ENCODE results near the gene MTSS2. TPM values are rescaled to one million over a fixed set of nuclear protein-coding genes. Genes with fewer than 3 reads are reported as not detected.

The MTSS2 gene
- total and polyA plus RNA-seq, 4 experiments from 2014 or later, result 1.8 to 1.9 TPM; not detected in 2

GRCh38 chr16:70701596-70701995 lies 15.7 kb upstream of the MTSS2 start:
- POLR2A ChIA-PET (ENCODE audit: partially characterized antibody), result no interaction called here
- no peak for DNase-seq
- H3K4me3 Mint-ChIP-seq, result no peak overlapping the region
- no peaks in the 10 kb centered on the region for H3K27me3 Mint-ChIP-seq
- Histone ChIP-seq H3K4me1 (ENCODE audit: insufficient read depth, low read length) (no peaks in the 10 kb centered on the region), H3K27me3 (ENCODE audit: insufficient read depth, low read length) (no peaks in the 10 kb centered on the region), H3K36me3 (ENCODE audit: insufficient read depth, low read length) (no peaks in the 10 kb centered on the region), H3K4me3 (ENCODE audit: low read length in 2 of 2) (no peak overlapping the region), H3K27ac (ENCODE audit: low read depth, low read length) (no peak overlapping the region), H3K9me3 (ENCODE audit: control insufficient read depth in 1 of 2, low read length in 2 of 2) (no peaks in the 10 kb centered on the region)
- H3K9me3 Mint-ChIP-seq, result no peaks in the 10 kb centered on the region
- CTCF ChIA-PET (ENCODE audit: partially characterized antibody), result no interaction called here
- peaks cover 6 to 19% of the 10 kb centered on the region in 2 donors for H3K36me3 Mint-ChIP-seq
- peaks cover 0 to 5% (median 3%) of the 10 kb centered on the region in 4 donors for H3K4me1 Mint-ChIP-seq
- H3K27ac Mint-ChIP-seq, result peak overlapping the region in 2 of 7 donors; percentile 56 to 58
- intact Hi-C loops (cut with micrococcal nuclease), result no loop called here

- Histone ChIP-seq H3K36me3 (ENCODE audit: insufficient read depth, low read length) (no peaks in the 10 kb centered on the region), H3K4me3 (ENCODE audit: low read length in 2 of 2) (no peak overlapping the region), H3K27ac (ENCODE audit: low read depth, low read length) (no peak overlapping the region), H3K9me3 (ENCODE audit: control insufficient read depth in 1 of 2, low read length in 2 of 2) (no peaks in the 10 kb centered on the region), H3K27me3 (ENCODE audit: insufficient read depth, low read length) (no peaks in the 10 kb centered on the region), H3K4me1 (ENCODE audit: insufficient read depth, low read length) (no peaks in the 10 kb centered on the region)
- no peaks in the 10 kb centered on the region for H3K9me3 Mint-ChIP-seq
- no peak overlapping the region for H3K4me3 Mint-ChIP-seq
- ChIA-PET POLR2A (ENCODE audit: partially characterized antibody) (no interaction called here), CTCF (ENCODE audit: partially characterized antibody) (no interaction called here)
- no peaks in the 10 kb centered on the region for H3K27me3 Mint-ChIP-seq
- DNase-seq, result no peak
- intact Hi-C loops (cut with micrococcal nuclease), result no loop called here
- peaks cover 0 to 5% (median 3%) of the 10 kb centered on the region in 4 donors for H3K4me1 Mint-ChIP-seq
- H3K36me3 Mint-ChIP-seq, result peaks cover 6 to 19% of the 10 kb centered on the region in 2 donors
- peak overlapping the region in 1 of 7 donors; percentile 47 for H3K27ac Mint-ChIP-seq
Observed at GRCh38 chr16:70701036-70701435, 15.2 kb upstream of the MTSS2 start.

- H3K9me3 Mint-ChIP-seq, result no peaks in the 10 kb centered on the region
- POLR2A ChIA-PET (ENCODE audit: partially characterized antibody), result no interaction called here
- no peak overlapping the region for H3K4me3 Mint-ChIP-seq
- DNase-seq, result no peak
- H3K4me3 ChIP-seq (ENCODE audit: low read length in 2 of 2), result no peak overlapping the region
- intact Hi-C loops (cut with micrococcal nuclease), result no loop called here
- CTCF ChIA-PET (ENCODE audit: partially characterized antibody), result no interaction called here
- H3K27ac Mint-ChIP-seq, result no peak overlapping the region
- no peak overlapping the region for H3K27ac ChIP-seq (ENCODE audit: low read depth, low read length)
- no peaks in the 10 kb centered on the region for H3K27me3 ChIP-seq (ENCODE audit: insufficient read depth, low read length)
- H3K27me3 Mint-ChIP-seq, result no peaks in the 10 kb centered on the region
- peaks cover 0 to 5% (median 4%) of the 10 kb centered on the region in 4 donors for H3K4me1 Mint-ChIP-seq
- H3K9me3 ChIP-seq (ENCODE audit: control insufficient read depth in 1 of 2, low read length in 2 of 2), result no peaks in the 10 kb centered on the region
- no peaks in the 10 kb centered on the region for H3K4me1 ChIP-seq (ENCODE audit: insufficient read depth, low read length)
- no peaks in the 10 kb centered on the region for H3K36me3 ChIP-seq (ENCODE audit: insufficient read depth, low read length)
- peaks cover 6 to 24% of the 10 kb centered on the region in 2 donors for H3K36me3 Mint-ChIP-seq
Observed at GRCh38 chr16:70700101-70701020, 14.5 kb upstream of the MTSS2 start.

- no peak overlapping the region for H3K4me3 ChIP-seq (ENCODE audit: low read length in 2 of 2)
- H3K9me3 ChIP-seq (ENCODE audit: control insufficient read depth in 1 of 2, low read length in 2 of 2), result no peaks in the 10 kb centered on the region
- H3K36me3 ChIP-seq (ENCODE audit: insufficient read depth, low read length), result no peaks in the 10 kb centered on the region
- DNase-seq, result no peak
- Mint-ChIP-seq H3K9me3 (no peaks in the 10 kb centered on the region), H3K36me3 (peaks cover 6 to 26% of the 10 kb centered on the region in 2 donors), H3K27me3 (no peaks in the 10 kb centered on the region), H3K4me3 (no peak overlapping the region), H3K27ac (no peak overlapping the region), H3K4me1 (peaks cover 0 to 5% (median 4%) of the 10 kb centered on the region in 4 donors)
- POLR2A ChIA-PET (ENCODE audit: partially characterized antibody), result no interaction called here
- no peaks in the 10 kb centered on the region for H3K27me3 ChIP-seq (ENCODE audit: insufficient read depth, low read length)
- intact Hi-C loops (cut with micrococcal nuclease), result no loop called here
- H3K27ac ChIP-seq (ENCODE audit: low read depth, low read length), result no peak overlapping the region
- H3K4me1 ChIP-seq (ENCODE audit: insufficient read depth, low read length), result no peaks in the 10 kb centered on the region
- CTCF ChIA-PET (ENCODE audit: partially characterized antibody), result no interaction called here
Observed at GRCh38 chr16:70699696-70700095, 13.8 kb upstream of the MTSS2 start.

- H3K9me3 ChIP-seq (ENCODE audit: control insufficient read depth in 1 of 2, low read length in 2 of 2), result no peaks in the 10 kb centered on the region
- no peaks in the 10 kb centered on the region for H3K9me3 Mint-ChIP-seq
- H3K36me3 ChIP-seq (ENCODE audit: insufficient read depth, low read length), result no peaks in the 10 kb centered on the region
- ChIA-PET POLR2A (ENCODE audit: partially characterized antibody) (no interaction called here), CTCF (ENCODE audit: partially characterized antibody) (no interaction called here)
- H3K4me3 Mint-ChIP-seq, result no peak overlapping the region
- peak overlapping the region in 2 of 7 donors; percentile 38 to 60 for H3K27ac Mint-ChIP-seq
- no peaks in the 10 kb centered on the region for H3K27me3 ChIP-seq (ENCODE audit: insufficient read depth, low read length)
- DNase-seq, result no peak
- no peaks in the 10 kb centered on the region for H3K4me1 ChIP-seq (ENCODE audit: insufficient read depth, low read length)
- H3K4me3 ChIP-seq (ENCODE audit: low read length in 2 of 2), result no peak overlapping the region
- H3K27ac ChIP-seq (ENCODE audit: low read depth, low read length), result no peak overlapping the region
- H3K4me1 Mint-ChIP-seq, result peaks cover 0 to 5% (median 2%) of the 10 kb centered on the region in 4 donors
- intact Hi-C loops (cut with micrococcal nuclease), result no loop called here
- no peaks in the 10 kb centered on the region for H3K27me3 Mint-ChIP-seq
- H3K36me3 Mint-ChIP-seq, result peaks cover 6 to 26% of the 10 kb centered on the region in 2 donors
Observed at GRCh38 chr16:70698901-70699300, 13.0 kb upstream of the MTSS2 start.

- Histone ChIP-seq H3K36me3 (ENCODE audit: insufficient read depth, low read length) (no peaks in the 10 kb centered on the region), H3K27ac (ENCODE audit: low read depth, low read length) (no peak overlapping the region), H3K4me1 (ENCODE audit: insufficient read depth, low read length) (no peaks in the 10 kb centered on the region), H3K9me3 (ENCODE audit: control insufficient read depth in 1 of 2, low read length in 2 of 2) (no peaks in the 10 kb centered on the region), H3K27me3 (ENCODE audit: insufficient read depth, low read length) (no peaks in the 10 kb centered on the region), H3K4me3 (ENCODE audit: low read length in 2 of 2) (no peak overlapping the region)
- H3K4me1 Mint-ChIP-seq, result peaks cover 0 to 5% (median 2%) of the 10 kb centered on the region in 4 donors
- no peak for DNase-seq
- peak overlapping the region in 1 of 7 donors; percentile 66 for H3K27ac Mint-ChIP-seq
- POLR2A ChIA-PET (ENCODE audit: partially characterized antibody), result no interaction called here
- intact Hi-C loops (cut with micrococcal nuclease), result no loop called here
- H3K9me3 Mint-ChIP-seq, result no peaks in the 10 kb centered on the region
- no peaks in the 10 kb centered on the region for H3K27me3 Mint-ChIP-seq
- CTCF ChIA-PET (ENCODE audit: partially characterized antibody), result no interaction called here
- H3K4me3 Mint-ChIP-seq, result no peak overlapping the region
- peaks cover 6 to 28% of the 10 kb centered on the region in 2 donors for H3K36me3 Mint-ChIP-seq
Observed at GRCh38 chr16:70697594-70698170, 11.8 kb upstream of the MTSS2 start.

GRCh38 chr16:70696952-70697593 lies 11.2 kb upstream of the MTSS2 start:
- Histone ChIP-seq H3K4me1 (ENCODE audit: insufficient read depth, low read length) (no peaks in the 10 kb centered on the region), H3K27me3 (ENCODE audit: insufficient read depth, low read length) (no peaks in the 10 kb centered on the region), H3K36me3 (ENCODE audit: insufficient read depth, low read length) (no peaks in the 10 kb centered on the region), H3K9me3 (ENCODE audit: control insufficient read depth in 1 of 2, low read length in 2 of 2) (no peaks in the 10 kb centered on the region), H3K4me3 (ENCODE audit: low read length in 2 of 2) (no peak overlapping the region), H3K27ac (ENCODE audit: low read depth, low read length) (no peak overlapping the region)
- Mint-ChIP-seq H3K36me3 (peaks cover 6 to 25% of the 10 kb centered on the region in 2 donors), H3K9me3 (no peaks in the 10 kb centered on the region), H3K27ac (peak overlapping the region in 1 of 7 donors; percentile 41), H3K4me3 (no peak overlapping the region), H3K4me1 (peaks cover 0 to 5% (median 2%) of the 10 kb centered on the region in 4 donors), H3K27me3 (no peaks in the 10 kb centered on the region)
- intact Hi-C loops (cut with micrococcal nuclease), result no loop called here
- DNase-seq, result no peak
- ChIA-PET POLR2A (ENCODE audit: partially characterized antibody) (no interaction called here), CTCF (ENCODE audit: partially characterized antibody) (no interaction called here)

All from CD4-positive, alpha-beta memory T cell (primary cell).